Activated naive CD4-positive, alpha-beta T cell treated with anti-CD3 and anti-CD28 coated beads for 36 hours (primary cell): ENCODE data around the gene FAM171A2. TPM values are rescaled to one million over a fixed set of nuclear protein-coding genes. Genes with fewer than 3 reads are reported as not detected.

ENCODE experiments used
- CTCF ChIA-PET: fragments of 350-600 bp; sonication (Branson Sonifier 250); formaldehyde crosslinking; loops from one replicate; lab custom pipeline; 2021; ENCODE audit warnings: antibody characterized with exemption; lab: Charles Lee
- DNase-seq: peaks from one replicate; pipeline ENCODE4 v3.0.0-alpha.2; 2020
- H3K27ac Mint-ChIP-seq: one replicate; pipeline ENCODE4 v1.8.0; 2021; ENCODE audit warnings: mild to moderate bottlenecking, mixed read lengths
- H3K27me3 Mint-ChIP-seq: one replicate; pipeline ENCODE4 v1.8.0; 2021; ENCODE audit warnings: low read depth, mixed read lengths
- H3K36me3 Mint-ChIP-seq: one replicate; pipeline ENCODE4 v1.8.0; 2021; ENCODE audit warnings: low read depth, mixed read lengths
- H3K4me1 Mint-ChIP-seq: one replicate; pipeline ENCODE4 v1.8.0; 2021; ENCODE audit warnings: low read depth, mixed read lengths
- H3K4me3 Mint-ChIP-seq: one replicate; pipeline ENCODE4 v1.8.0; 2021; ENCODE audit warnings: mild to moderate bottlenecking, moderate library complexity, mixed read lengths
- H3K9me3 Mint-ChIP-seq: one replicate; pipeline ENCODE4 v1.8.0; 2021; ENCODE audit warnings: mixed read lengths
- intact Hi-C: fragments of 100-400 bp; cut with micrococcal nuclease; formaldehyde crosslinking; loops from one replicate; pipeline ENCODE4 v1.15.1; 2023
- total RNA-seq, 2 experiments: library from RNA; stranded (reverse); gene quantifications; one replicate each; pipeline ENCODE4 v1.2.3, GENCODE V29; 2021

Gene FAM171A2
- total RNA-seq, 2 experiments from 2014 or later = 0.12 to 0.21 TPM

DNA sequence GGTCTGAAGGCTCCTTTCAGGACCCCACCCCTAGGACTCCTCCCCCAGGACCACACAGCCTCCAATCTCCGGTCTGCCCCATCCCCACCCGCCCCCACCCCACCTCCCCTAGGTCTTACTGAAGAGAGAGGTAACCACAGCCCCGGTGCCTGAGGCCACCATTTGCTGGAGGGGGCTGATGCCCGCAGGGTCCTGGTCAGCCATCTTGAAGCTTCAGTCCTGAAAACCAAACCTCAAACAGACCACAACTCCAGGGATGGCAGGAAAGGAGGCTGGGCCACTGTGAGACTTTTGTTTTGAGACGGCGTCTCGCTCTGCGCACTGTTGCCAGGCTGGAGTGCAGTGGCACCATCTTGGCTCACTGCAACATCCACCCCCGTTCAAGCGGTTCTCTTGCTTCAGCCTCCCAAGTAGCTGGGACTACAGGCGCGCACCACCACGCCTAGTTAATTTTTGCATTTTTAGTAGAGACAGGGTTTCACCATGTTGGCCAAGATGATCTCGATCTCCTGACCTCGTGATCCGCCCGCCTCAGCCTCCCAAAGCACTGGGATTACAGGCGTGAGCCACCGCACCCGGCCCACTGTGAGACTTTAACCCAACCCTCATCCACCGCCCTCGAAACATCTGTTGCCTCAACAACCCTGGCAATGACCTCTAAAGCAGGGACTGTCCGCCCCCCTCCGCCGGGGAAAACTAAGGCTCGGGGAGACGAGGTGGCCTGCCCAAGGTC lies 40.1 kb downstream of the FAM171A2 start:
- peaks cover 6% of the 10 kb centered on the region for H3K36me3 Mint-ChIP-seq

DNA sequence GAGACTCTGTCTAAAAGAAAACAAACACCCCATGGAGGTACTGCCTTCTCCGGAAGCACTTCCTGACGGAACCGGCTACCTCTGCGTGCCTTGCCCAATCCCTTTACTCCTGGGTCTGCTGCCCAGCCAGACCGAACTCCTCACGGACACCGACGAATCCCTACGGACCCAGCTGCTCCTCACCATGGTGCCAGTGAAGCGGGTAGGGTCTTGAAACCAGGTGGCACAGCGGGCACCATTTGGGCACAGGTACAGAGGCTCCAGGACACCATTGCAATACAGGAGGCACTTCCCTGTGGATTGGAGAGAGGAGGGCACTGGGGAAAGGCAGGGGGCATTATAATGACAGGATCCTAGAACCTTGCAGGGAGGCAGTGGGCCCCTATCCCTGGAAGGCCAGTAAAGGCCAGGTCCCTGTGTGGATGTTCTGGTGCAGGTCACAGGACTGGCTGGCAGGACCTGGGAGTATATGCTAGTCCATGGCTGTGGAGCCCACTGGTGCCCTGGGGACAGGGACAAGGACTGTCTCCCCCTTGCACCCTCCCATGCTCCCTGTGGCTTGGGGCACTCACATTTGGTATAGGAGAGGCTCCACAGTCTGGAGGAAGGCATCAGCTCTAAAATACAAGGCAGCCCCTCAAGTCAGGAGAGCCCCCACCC lies 41.3 kb downstream of the FAM171A2 start:
- Mint-ChIP-seq H3K4me1 (peaks cover 26% of the 10 kb centered on the region), H3K4me3 (no peak overlapping the region), H3K9me3 (no peaks in the 10 kb centered on the region), H3K36me3 (peaks cover 6% of the 10 kb centered on the region), H3K27me3 (peaks cover 4% of the 10 kb centered on the region), H3K27ac (no peak overlapping the region)
- CTCF ChIA-PET = no interaction called here
- intact Hi-C loops = no loop called here
- no peak for DNase-seq

More for the DNA sequence above, 40.1 kb downstream of the FAM171A2 start:
- H3K9me3 Mint-ChIP-seq = no peaks in the 10 kb centered on the region
- no peak for DNase-seq
- H3K4me1 Mint-ChIP-seq = peaks cover 30% of the 10 kb centered on the region
- no peak overlapping the region for H3K27ac Mint-ChIP-seq
- H3K4me3 Mint-ChIP-seq = peak overlapping the region; percentile 83
- intact Hi-C loops = loop anchor here (1.0 to 2.0 kb wide), 2 partner anchors 113 to 182 kb away; partner anchors contain the start of gene HROB
- CTCF ChIA-PET = interaction anchor here (0.6 to 1.6 kb wide), 3 partner anchors 40 to 107 kb away, joined by 3 read pairs; partner anchors contain the start of gene FAM171A2
- H3K27me3 Mint-ChIP-seq = no peaks in the 10 kb centered on the region

DNA sequence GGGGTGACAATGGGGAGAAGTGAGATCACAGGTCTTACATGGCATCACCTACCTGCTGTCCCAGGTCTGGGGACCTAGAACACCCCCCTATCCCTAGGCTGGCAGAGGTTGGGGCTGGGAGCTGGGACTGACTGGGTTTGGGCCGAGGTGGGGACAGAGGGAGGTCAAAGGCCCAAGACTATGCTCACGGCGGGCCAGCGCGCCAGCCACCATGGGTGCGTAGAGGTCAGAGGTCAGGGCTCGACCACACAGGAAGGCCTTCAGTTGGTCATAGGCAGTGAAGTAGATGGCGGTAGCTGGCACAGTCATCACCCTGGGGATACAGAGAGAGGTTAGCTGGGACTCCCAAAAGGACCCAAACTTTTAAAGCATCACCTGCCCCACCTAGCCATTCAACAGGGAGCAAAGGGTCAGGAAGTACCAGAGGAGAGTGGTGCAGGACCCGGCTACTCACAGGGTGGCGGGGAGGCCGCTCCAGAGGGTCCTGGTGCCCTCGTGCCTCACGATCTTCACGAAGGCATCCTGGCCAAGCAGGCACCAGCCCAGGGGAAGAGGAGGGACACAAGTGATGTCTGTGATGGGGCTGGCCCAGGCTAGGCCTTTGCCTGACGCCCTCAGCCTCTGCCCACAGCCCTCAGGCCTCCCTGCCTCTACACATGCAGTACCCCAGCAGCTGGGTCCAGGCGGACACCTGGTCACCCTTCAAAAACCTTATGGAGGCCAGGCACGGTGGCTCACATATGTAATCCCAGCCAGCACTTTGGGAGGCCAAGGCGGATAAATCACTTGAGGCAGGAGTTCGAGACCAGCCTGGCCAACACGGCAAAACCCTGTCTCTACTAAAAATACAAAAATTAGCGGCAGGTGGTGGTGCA lies 42.2 kb downstream of the FAM171A2 start:
- Mint-ChIP-seq H3K4me1 (peaks cover 24% of the 10 kb centered on the region), H3K9me3 (no peaks in the 10 kb centered on the region), H3K36me3 (peaks cover 6% of the 10 kb centered on the region), H3K27me3 (peaks cover 8% of the 10 kb centered on the region), H3K27ac (no peak overlapping the region), H3K4me3 (no peak overlapping the region)
- CTCF ChIA-PET = no interaction called here
- no peak for DNase-seq
- intact Hi-C loops = no loop called here

DNA sequence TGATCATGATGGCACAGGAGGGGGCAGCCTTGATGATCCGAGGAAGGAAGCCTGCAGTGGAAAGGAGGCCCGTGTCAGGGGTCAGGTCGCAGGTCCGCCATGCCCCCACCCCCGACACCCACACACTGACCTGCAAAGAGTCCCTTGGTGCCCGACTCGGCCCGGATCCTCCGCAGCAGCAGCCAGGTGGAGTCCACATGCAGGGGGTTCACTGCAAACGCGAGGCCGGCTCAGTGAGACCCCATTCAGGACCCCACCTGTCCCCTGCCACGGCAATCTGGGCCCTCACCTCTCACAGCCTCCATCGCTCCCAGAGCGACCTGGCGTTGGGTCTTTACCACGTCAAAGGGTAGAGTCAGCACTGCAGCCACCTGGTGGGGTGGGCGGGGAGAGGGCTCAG lies 43.6 kb downstream of the FAM171A2 start:
- intact Hi-C loops = no loop called here
- CTCF ChIA-PET = interaction anchor here (1.2 kb wide), 1 partner anchor 11 kb away, joined by 3 read pairs; no protein-coding TSS in a partner anchor
- H3K4me3 Mint-ChIP-seq = no peak overlapping the region

DNA sequence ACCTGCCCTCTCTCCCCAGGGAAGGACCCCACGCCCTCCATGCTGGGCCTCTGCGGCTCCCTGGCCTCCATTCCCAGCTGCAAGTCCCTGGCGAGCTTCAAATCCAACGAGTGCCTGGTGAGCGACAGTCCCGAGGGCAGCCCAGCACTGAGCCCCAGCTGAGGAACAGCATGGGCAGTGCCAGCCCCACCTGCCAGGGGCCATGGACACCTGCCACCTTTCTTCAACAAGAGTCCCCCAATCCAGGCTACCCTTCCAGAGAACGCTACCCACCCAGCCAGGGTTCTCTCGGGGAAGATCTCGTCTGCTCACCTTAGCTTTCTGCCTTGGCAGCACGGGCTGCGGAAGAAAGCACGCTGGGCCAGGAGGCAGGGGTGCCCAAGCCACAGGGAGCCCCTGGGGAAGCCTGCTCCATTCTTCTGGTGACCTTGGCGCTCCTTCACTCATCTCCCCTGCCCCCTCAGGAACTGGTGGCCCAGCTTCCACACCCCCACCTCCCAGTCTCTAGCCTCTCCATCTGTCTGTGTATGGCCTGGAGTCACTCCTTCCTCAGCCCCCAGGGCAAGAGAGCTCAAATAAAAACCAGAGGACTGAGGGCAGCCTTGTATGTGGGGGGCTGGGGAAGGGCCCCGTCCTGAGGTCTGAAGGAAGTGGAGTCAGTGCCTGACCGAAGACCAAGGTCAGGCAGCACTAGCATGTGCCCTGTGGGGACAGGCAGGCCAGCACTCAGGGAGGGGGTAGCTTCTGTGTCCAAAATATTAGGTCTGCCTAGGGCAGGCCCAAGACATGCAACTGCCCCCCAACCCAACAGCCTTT lies 45.4 kb downstream of the FAM171A2 start:
- intact Hi-C loops = no loop called here
- Mint-ChIP-seq H3K4me1 (peaks cover 20% of the 10 kb centered on the region), H3K27ac (no peak overlapping the region), H3K9me3 (no peaks in the 10 kb centered on the region), H3K4me3 (no peak overlapping the region), H3K36me3 (peaks cover 6% of the 10 kb centered on the region), H3K27me3 (peaks cover 27% of the 10 kb centered on the region)
- DNase-seq = no peak
- CTCF ChIA-PET = interaction anchor here (1.1 kb wide), 2 partner anchors 108 to 168 kb away, joined by 3 read pairs; no protein-coding TSS in a partner anchor

More for the DNA sequence above, 43.6 kb downstream of the FAM171A2 start:
- peaks cover 6% of the 10 kb centered on the region for H3K36me3 Mint-ChIP-seq
- DNase-seq = no peak
- H3K9me3 Mint-ChIP-seq = no peaks in the 10 kb centered on the region
- H3K27ac Mint-ChIP-seq = no peak overlapping the region
- peaks cover 26% of the 10 kb centered on the region for H3K4me1 Mint-ChIP-seq
- peaks cover 20% of the 10 kb centered on the region for H3K27me3 Mint-ChIP-seq

DNA sequence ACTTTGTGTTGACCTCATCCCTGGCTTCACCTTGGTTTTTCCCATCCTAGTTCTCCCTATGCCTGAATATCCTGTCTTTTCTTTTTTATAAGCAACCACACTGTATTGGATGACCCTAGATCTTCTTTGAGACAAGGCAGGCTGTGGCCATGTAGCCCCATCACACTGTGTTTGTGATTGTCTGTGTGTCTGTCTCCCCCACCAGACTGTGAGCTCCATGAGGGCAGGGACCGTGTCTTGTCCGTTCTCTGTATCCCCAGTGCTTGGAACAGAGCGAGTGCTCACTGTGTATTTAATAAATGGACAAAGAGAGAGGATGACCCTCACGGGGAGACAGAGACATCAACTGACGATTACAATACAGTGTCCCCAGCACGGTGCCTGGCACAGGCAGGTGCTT lies 46.1 kb downstream of the FAM171A2 start:
- H3K36me3 Mint-ChIP-seq = peaks cover 6% of the 10 kb centered on the region
- H3K4me3 Mint-ChIP-seq = no peak overlapping the region
- peaks cover 29% of the 10 kb centered on the region for H3K27me3 Mint-ChIP-seq
- H3K9me3 Mint-ChIP-seq = no peaks in the 10 kb centered on the region
- CTCF ChIA-PET = interaction anchor here (1.1 to 2.2 kb wide), 3 partner anchors 28 to 167 kb away, joined by 3 to 8 read pairs (median 3); partner anchors contain the start of gene GRN
- no peak for DNase-seq
- peaks cover 14% of the 10 kb centered on the region for H3K4me1 Mint-ChIP-seq
- intact Hi-C loops = no loop called here
- H3K27ac Mint-ChIP-seq = no peak overlapping the region

DNA sequence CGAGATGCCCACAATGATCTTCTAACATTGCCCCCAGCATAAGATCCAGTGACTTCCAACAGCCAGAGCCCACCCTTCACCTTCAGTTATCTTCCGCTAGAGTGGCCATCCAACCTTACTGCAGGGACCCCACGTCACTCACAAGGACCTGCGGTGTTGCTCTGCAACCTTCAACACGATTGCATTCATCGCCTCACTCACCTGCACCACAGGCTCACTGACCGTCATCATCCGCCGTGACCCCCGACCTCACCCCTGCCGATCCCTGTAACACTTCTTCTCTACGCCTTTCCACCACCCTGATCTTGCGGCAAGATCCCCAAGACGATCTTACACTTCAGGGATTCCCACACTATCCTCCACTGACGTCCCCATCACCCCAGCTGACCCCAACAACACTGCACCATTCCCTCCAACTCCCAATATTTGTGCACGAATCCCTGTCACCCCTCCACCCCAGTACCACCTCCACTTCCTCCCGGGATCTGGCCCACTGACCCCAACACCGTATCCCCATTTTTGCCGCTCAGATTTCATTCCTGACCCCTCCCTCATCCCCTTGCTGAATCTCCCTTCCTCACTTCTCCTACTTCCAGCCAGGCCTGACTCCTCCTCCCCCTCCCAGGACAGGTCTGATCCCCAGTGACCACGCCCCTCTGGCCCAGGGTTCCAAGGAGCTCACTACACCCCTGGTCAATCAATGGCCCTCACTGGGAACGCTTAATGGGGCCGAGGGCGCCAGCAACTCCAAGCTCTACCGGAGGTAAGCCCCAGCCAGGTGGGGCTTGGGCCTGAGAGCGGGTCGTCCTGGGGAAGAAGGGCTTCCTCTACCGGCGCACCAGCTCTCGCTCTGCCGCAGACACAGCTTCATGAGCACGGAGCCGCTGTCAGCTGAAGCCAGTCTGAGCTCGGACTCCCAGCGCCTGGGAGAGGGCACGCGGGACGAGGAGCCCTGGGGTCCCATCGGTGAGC lies 47.6 kb downstream of the FAM171A2 start:
- peaks cover 10% of the 10 kb centered on the region for H3K4me1 Mint-ChIP-seq
- peaks cover 29% of the 10 kb centered on the region for H3K27me3 Mint-ChIP-seq
- CTCF ChIA-PET = interaction anchor here (0.9 to 2.2 kb wide), 4 partner anchors 15 to 321 kb away, joined by 3 to 8 read pairs (median 4); partner anchors contain the start of gene GRN
- no peak for DNase-seq
- no peak overlapping the region for H3K27ac Mint-ChIP-seq
- H3K9me3 Mint-ChIP-seq = no peaks in the 10 kb centered on the region
- intact Hi-C loops = no loop called here
- H3K36me3 Mint-ChIP-seq = peaks cover 5% of the 10 kb centered on the region
- peak overlapping the region; percentile 48 for H3K4me3 Mint-ChIP-seq

DNA sequence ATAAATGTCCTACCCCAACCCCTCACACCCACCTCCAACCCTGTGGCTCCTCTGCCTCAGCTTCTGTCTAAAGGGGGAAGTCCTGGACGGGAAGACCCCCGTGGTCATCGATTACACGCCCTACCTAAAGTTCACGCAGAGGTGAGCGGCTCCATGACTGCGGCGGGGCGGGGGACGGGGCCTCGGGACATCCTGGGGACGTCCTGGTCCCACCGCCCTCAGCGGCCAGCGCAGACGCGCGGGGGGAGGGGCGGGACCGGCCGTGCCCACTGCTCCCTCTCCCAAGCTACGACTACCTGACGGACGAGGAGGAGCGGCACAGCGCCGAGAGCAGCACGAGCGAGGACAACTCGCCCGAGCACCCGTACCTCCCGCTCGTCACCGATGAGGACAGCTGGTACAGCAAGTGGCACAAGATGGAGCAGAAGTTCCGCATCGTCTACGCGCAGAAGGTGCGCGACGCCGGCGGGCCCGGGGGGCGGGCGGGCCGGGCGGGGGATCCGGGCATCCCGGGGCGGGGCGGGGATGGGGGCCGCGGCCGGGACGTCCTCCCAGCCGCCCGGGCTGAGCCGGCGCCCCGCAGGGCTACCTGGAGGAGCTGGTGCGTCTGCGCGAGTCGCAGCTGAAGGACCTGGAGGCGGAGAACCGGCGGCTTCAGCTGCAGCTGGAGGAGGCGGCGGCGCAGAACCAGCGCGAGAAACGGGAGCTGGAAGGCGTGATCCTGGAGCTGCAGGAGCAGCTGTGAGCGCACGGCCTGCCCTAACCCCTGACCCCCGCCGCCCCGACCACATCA lies 48.6 kb downstream of the FAM171A2 start:
- H3K36me3 Mint-ChIP-seq = peaks cover 5% of the 10 kb centered on the region
- no peaks in the 10 kb centered on the region for H3K9me3 Mint-ChIP-seq
- H3K27me3 Mint-ChIP-seq = peaks cover 29% of the 10 kb centered on the region
- CTCF ChIA-PET = interaction anchor here (0.9 to 2.2 kb wide), 2 partner anchors 31 to 84 kb away, joined by 4 to 8 read pairs; partner anchors contain the start of gene GRN
- peak; percentile 56 for DNase-seq
- peak overlapping the region; percentile 65 for H3K4me3 Mint-ChIP-seq
- H3K4me1 Mint-ChIP-seq = peaks cover 11% of the 10 kb centered on the region
- intact Hi-C loops = no loop called here
- H3K27ac Mint-ChIP-seq = no peak overlapping the region

DNA sequence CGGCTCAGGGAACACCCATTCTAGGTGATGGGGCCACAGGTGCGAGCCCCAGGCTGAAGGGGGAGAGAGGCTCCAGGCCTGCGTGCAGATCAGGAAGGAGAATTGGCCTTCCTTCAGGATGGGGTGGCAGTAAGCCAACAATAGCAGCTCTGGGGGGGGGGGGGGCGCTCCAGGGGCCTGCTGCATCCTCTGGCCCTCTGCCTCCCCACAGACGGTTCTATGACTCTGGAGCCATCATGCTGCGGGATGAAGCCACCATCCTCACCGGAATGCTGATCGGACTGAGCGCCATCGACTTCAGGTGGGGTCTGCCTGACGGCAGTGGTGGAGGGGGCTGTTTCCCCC lies 49.2 kb downstream of the FAM171A2 start:
- Mint-ChIP-seq H3K36me3 (peaks cover 4% of the 10 kb centered on the region), H3K27me3 (peaks cover 34% of the 10 kb centered on the region), H3K4me3 (peak overlapping the region; percentile 65), H3K27ac (no peak overlapping the region), H3K4me1 (peaks cover 17% of the 10 kb centered on the region), H3K9me3 (no peaks in the 10 kb centered on the region)
- DNase-seq = no peak
- intact Hi-C loops = no loop called here
- CTCF ChIA-PET = no interaction called here

DNA sequence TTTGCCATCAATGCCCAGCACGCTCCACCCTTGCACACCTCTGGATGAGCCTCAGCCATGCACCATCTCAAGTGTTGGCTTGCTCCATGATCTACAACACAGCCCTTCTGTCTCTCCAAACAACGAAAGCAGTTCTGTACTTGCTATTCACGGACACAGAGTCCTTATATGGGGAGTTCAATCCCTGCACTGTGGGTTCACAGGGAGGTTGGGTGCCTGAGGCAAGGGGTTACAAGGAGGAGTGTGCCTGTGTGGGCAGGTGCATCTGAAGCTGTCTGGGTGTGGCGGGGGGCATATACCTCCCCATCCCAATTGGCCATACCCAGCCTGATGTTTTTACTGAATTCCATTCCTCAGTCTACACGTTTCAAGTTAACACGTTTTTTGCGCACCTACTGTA lies 49.6 kb downstream of the FAM171A2 start:
- no peak for DNase-seq
- Mint-ChIP-seq H3K36me3 (no peaks in the 10 kb centered on the region), H3K27me3 (peaks cover 34% of the 10 kb centered on the region), H3K9me3 (no peaks in the 10 kb centered on the region), H3K4me3 (no peak overlapping the region), H3K27ac (no peak overlapping the region), H3K4me1 (peaks cover 20% of the 10 kb centered on the region)
- intact Hi-C loops = no loop called here
- CTCF ChIA-PET = interaction anchor here (1.2 kb wide), 1 partner anchor 104 kb away, joined by 5 read pairs; no protein-coding TSS in a partner anchor
